OCI-LY7 (cell line): Measurements from ENCODE around the gene LAMTOR4. TPM values are rescaled to one million over a fixed set of nuclear protein-coding genes. Genes with fewer than 3 reads are reported as not detected.
"Not testable (repeated sequence)": the region's sequence is repeated elsewhere in the genome, so short reads cannot be mapped to it uniquely, and the experiment has no call there.

ENCODE experiments used
- BruUV-seq: library from RNA; stranded (reverse); fragments of 400-500 nt; replicated peaks from 2 replicates; lab custom pipeline; 2021; lab: Mats Ljungman, UMichigan
- CTCF ChIA-PET: fragments of 300-600 bp; sonication (Branson Sonifier 250); formaldehyde crosslinking; loops from one replicate; lab custom pipeline; 2022; ENCODE audit warnings: antibody characterized with exemption; ENCODE audit not compliant: unreplicated experiment; lab: Charles Lee
- POLR2A ChIA-PET: fragments of 300-600 bp; sonication (Branson Sonifier 250); formaldehyde crosslinking; loops from one replicate; lab custom pipeline; 2022; ENCODE audit warnings: antibody characterized with exemption; lab: Charles Lee
- DNase-seq: peaks from one replicate; pipeline ENCODE4 v3.0.0-alpha.2; 2015; ENCODE audit warnings: low spot score
- H2AFZ ChIP-seq: fragments of 200-600 bp; sonication (generic), shearing (Covaris generic); 2 replicates; pipeline ENCODE4 v1.6.1; 2014; ENCODE audit warnings: mild to moderate bottlenecking, antibody characterized with exemption, low read length, moderate library complexity
- H3K27ac ChIP-seq: fragments of 200-600 bp; sonication (generic); 2 replicates; pipeline ENCODE4 v1.5.1; 2014; ENCODE audit warnings: mixed run types, low read depth, mild to moderate bottlenecking, moderate library complexity, low read length, inconsistent platforms; ENCODE audit not compliant: poor library complexity, severe bottlenecking
- H3K36me3 ChIP-seq: fragments of 200-600 bp; sonication (generic); 2 replicates; pipeline ENCODE4 v1.6.1; 2014; ENCODE audit warnings: mild to moderate bottlenecking, antibody characterized with exemption, low read length, moderate library complexity, mixed read lengths; ENCODE audit not compliant: insufficient read depth
- H3K4me1 ChIP-seq: fragments of 200-600 bp; sonication (generic); 2 replicates; pipeline ENCODE4 v1.5.1; 2014; ENCODE audit warnings: mild to moderate bottlenecking, low read length; ENCODE audit not compliant: insufficient read depth, poor library complexity, severe bottlenecking
- H3K4me2 ChIP-seq: fragments of 200-600 bp; sonication (generic); 2 replicates; pipeline ENCODE4 v1.6.1; 2014; ENCODE audit warnings: mild to moderate bottlenecking, low read length
- H3K4me3 ChIP-seq: fragments of 200-600 bp; sonication (generic); 2 replicates; pipeline ENCODE4 v1.5.1; 2014; ENCODE audit warnings: mild to moderate bottlenecking, low read depth, low read length; ENCODE audit not compliant: poor library complexity, severe bottlenecking
- H3K79me2 ChIP-seq: fragments of 200-600 bp; sonication (generic); 2 replicates; pipeline ENCODE4 v1.6.1; 2016; ENCODE audit warnings: low read depth, mild to moderate bottlenecking, low read length, moderate library complexity, mixed read lengths; ENCODE audit not compliant: insufficient read depth
- H3K9me2 ChIP-seq: fragments of 200-600 bp; sonication (generic); 2 replicates; pipeline ENCODE4 v1.6.1; 2016; ENCODE audit warnings: mild to moderate bottlenecking, low read length, mixed read lengths; ENCODE audit not compliant: insufficient read depth
- H3K9me3 ChIP-seq: fragments of 200-600 bp; sonication (generic); 2 replicates; pipeline ENCODE4 v1.6.1; 2014; ENCODE audit warnings: mild to moderate bottlenecking, mixed run types, low read length, mixed read lengths
- H4K20me1 ChIP-seq: fragments of 200-600 bp; sonication (generic); 2 replicates; pipeline ENCODE4 v1.6.1; 2014; ENCODE audit warnings: mild to moderate bottlenecking, antibody characterized with exemption, low read length, moderate library complexity, mixed read lengths; ENCODE audit not compliant: insufficient read depth
- EZH2phosphoT487 ChIP-seq: fragments of 200-600 bp; sonication (generic); IDR thresholded peaks from 2 replicates; pipeline ENCODE4 v1.6.1; 2018; ENCODE audit warnings: low read depth, borderline replicate concordance, mild to moderate bottlenecking, mixed run types, antibody characterized with exemption, low read length, moderate library complexity, mixed read lengths
- intact Hi-C: fragments of 100-400 bp; cut with micrococcal nuclease; formaldehyde crosslinking; loops from one replicate; pipeline ENCODE4 v1.10.0; 2022; ENCODE audit not compliant: unreplicated experiment
- total RNA-seq, 2 experiments: library from RNA; depleted of rRNA in 1 of 2; stranded (reverse); fragments of >200 nt in 1 of 2; shearing (Covaris generic) in 1 of 2; gene quantifications; 2 replicates each; pipeline ENCODE4 v1.2.3, GENCODE V29; 2014 to 2022
- TF ChIP-seq, protein P1 (sequence below): fragments of 200-600 bp; sonication (generic); conservative IDR thresholded peaks from 2 replicates; pipeline ENCODE4 v1.5.1; 2014; ENCODE audit warnings: mild to moderate bottlenecking, antibody characterized with exemption, low read length, moderate library complexity, mixed read lengths

LAMTOR4 gene
- total RNA-seq, 2 experiments from 2014 or later = 237 to 243 TPM

DNA sequence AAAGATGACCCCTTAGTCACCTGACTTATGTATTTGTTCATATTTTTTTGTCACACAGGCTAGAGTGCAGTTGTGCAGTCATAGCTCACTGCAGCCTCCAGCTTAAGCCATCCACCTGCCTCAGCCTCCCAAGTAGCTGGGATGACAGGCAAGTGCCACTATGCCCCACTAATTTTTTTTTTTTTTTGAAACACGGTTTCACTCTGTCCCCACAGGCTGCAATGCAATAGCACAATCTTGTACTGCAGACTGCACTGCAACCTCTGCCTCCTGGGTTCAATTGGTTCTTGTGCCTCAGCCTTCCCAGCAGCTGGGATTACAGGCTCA is 20.1 kb upstream of the LAMTOR4 start:
- peaks cover 8% of the 10 kb centered on the region; the same call in 1 of the 2 replicates for H3K79me2 ChIP-seq
- H3K27ac ChIP-seq = peak overlapping the region; percentile 94
- POLR2A ChIA-PET = interaction anchor here (0.6 to 2.0 kb wide), 6 partner anchors 8 to 46 kb away, joined by 3 to 7 read pairs (median 4); partner anchors contain the start of genes COPS6 and LAMTOR4
- H3K4me2 ChIP-seq = peak overlapping the region; percentile 91
- no peaks in the 10 kb centered on the region for H3K9me3 ChIP-seq
- H3K4me3 ChIP-seq = peak overlapping the region; percentile 73
- TF ChIP-seq, protein P1, sequence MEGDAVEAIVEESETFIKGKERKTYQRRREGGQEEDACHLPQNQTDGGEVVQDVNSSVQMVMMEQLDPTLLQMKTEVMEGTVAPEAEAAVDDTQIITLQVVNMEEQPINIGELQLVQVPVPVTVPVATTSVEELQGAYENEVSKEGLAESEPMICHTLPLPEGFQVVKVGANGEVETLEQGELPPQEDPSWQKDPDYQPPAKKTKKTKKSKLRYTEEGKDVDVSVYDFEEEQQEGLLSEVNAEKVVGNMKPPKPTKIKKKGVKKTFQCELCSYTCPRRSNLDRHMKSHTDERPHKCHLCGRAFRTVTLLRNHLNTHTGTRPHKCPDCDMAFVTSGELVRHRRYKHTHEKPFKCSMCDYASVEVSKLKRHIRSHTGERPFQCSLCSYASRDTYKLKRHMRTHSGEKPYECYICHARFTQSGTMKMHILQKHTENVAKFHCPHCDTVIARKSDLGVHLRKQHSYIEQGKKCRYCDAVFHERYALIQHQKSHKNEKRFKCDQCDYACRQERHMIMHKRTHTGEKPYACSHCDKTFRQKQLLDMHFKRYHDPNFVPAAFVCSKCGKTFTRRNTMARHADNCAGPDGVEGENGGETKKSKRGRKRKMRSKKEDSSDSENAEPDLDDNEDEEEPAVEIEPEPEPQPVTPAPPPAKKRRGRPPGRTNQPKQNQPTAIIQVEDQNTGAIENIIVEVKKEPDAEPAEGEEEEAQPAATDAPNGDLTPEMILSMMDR = no peak
- TF ChIP-seq EZH2phosphoT487 = no peak
- CTCF ChIA-PET = interaction anchor here (0.8 kb wide), 1 partner anchor 90 kb away, joined by 3 read pairs; no protein-coding TSS in a partner anchor
- intact Hi-C loops = loop anchor here (5.0 kb wide), 1 partner anchor 46 kb away; the partner anchor contains the start of gene ZNF3
- H2AFZ ChIP-seq = no peak overlapping the region
- no peaks in the 10 kb centered on the region for H4K20me1 ChIP-seq
- H3K36me3 ChIP-seq = peaks cover 12% of the 10 kb centered on the region; the same call in 1 of the 2 replicates
- H3K4me1 ChIP-seq = peaks cover 56% of the 10 kb centered on the region
- peak; percentile 20 for DNase-seq
- H3K9me2 ChIP-seq = no peaks in the 10 kb centered on the region
- no TSS peak for BruUV-seq

DNA sequence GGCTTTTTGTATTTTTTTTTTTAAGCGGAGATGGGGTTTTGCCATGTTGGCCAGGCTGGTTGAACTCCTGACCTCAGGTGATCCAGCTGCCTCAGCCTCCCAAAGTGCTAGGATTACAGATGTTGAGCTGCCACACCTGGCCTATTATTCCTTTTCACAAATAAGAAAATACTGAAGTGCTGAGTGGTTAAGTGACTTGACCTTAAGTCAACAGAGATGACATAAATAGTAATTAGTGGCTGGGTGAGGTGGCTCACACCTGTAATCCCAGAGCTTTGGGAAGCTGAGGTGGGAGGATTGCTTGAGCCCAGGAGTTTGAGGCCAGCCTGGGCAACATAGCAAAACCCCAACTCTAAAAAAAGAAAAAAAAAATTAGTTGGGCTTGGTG is 18.5 kb upstream of the LAMTOR4 start:
- not testable (repeated sequence) for H3K9me3 ChIP-seq, H4K20me1 ChIP-seq, H3K4me3 ChIP-seq, DNase-seq, BruUV-seq, H3K9me2 ChIP-seq, H3K36me3 ChIP-seq, H3K27ac ChIP-seq, H3K79me2 ChIP-seq, H2AFZ ChIP-seq, H3K4me2 ChIP-seq
- ChIA-PET CTCF (interaction anchor here (1.3 to 1.7 kb wide), 2 partner anchors 28 to 48 kb away, joined by 3 to 4 read pairs; partner anchors contain the start of gene AP4M1), POLR2A (interaction anchor here (0.5 to 0.9 kb wide), 3 partner anchors 29 to 781 kb away, joined by 3 to 5 read pairs (median 3); partner anchors contain the start of genes AP4M1 and MCM7)
- peaks cover 44% of the 10 kb centered on the region for H3K4me1 ChIP-seq
- intact Hi-C loops = loop anchor here (5.0 to 10.0 kb wide), 2 partner anchors 138 to 215 kb away; no protein-coding TSS in a partner anchor

DNA sequence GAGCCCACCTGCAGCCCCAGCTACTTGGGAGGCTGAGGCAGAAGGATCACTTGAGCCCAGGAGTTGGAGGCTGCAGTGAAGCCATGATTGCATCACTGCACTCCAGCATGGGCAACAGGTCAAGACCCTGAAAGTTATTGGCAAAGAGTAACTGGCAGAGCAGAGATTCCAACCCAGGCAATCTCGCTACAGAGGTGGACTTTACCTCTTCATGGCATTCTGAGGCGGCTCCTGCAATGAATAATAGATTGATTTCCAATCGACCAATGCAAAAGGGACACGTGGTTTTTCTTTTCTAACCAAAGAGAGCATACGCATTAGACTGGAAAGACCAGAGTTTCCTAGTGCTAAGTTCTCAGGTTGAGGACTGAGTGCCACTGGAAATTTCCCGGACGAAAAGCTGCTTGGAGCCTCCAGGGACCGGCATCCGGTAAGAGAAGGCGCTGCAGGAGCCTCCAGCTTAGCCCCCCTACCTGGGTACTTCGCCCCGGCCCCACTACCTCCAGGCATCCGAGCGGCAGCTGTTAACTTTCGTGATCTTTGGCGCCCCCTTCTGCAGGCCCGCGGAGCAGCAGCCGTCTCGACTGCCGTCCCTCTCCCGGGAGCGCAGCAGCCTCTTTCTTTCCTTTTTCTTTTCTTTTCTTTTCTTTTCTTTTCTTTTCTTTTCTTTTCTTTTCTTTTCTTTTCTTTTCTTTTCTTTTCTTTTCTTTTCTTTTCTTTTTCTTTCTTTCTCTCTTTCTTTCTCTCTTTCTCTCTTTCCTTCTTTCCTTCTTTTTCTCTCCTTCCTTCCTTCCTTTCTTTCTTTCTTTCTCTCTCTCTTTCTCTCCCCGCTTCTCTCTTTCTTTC is 17.9 kb upstream of the LAMTOR4 start:
- Histone ChIP-seq H3K9me3 (no peaks in the 10 kb centered on the region), H3K36me3 (no peaks in the 10 kb centered on the region), H3K4me3 (no peak overlapping the region), H3K27ac (no peak overlapping the region), H3K4me1 (peaks cover 38% of the 10 kb centered on the region), H3K79me2 (no peaks in the 10 kb centered on the region), H2AFZ (peak overlapping the region; percentile 27; the same call in 1 of the 2 replicates), H4K20me1 (no peaks in the 10 kb centered on the region), H3K9me2 (no peaks in the 10 kb centered on the region), H3K4me2 (peak overlapping the region; percentile 60; the same call in 1 of the 2 replicates)
- no TSS peak for BruUV-seq
- DNase-seq = peak; percentile 78
- TF ChIP-seq, protein P1 = peak; percentile 81
- TF ChIP-seq EZH2phosphoT487 = no peak
- intact Hi-C loops = loop anchor here (1.0 to 10.0 kb wide), 3 partner anchors 139 to 214 kb away; no protein-coding TSS in a partner anchor
- POLR2A ChIA-PET = interaction anchor here (0.5 to 0.9 kb wide), 3 partner anchors 29 to 781 kb away, joined by 3 to 5 read pairs (median 4); partner anchors contain the start of genes AP4M1 and MCM7
- CTCF ChIA-PET = interaction anchor here (0.6 to 1.7 kb wide), 4 partner anchors 29 to 160 kb away, joined by 3 to 4 read pairs (median 3); partner anchors contain the start of gene AP4M1
